CD1c-positive myeloid dendritic cell (primary cell): Measurements from ENCODE around the gene SYVN1.
A peak's percentile ranks its signal among the peaks of the same experiment; 100 is the strongest.
"Not testable (repeated sequence)": the region's sequence is repeated elsewhere in the genome, so short reads cannot be mapped to it uniquely, and the experiment has no call there.

ENCODE experiments used
- DNase-seq: peaks from one replicate; pipeline ENCODE4 v3.0.0-alpha.2; 2016; ENCODE audit errors: extremely low spot score

The SYVN1 gene

GRCh38 chr11:65127473-65128181 is 6.7 kb downstream of the SYVN1 start:
- no peak for DNase-seq

DNA sequence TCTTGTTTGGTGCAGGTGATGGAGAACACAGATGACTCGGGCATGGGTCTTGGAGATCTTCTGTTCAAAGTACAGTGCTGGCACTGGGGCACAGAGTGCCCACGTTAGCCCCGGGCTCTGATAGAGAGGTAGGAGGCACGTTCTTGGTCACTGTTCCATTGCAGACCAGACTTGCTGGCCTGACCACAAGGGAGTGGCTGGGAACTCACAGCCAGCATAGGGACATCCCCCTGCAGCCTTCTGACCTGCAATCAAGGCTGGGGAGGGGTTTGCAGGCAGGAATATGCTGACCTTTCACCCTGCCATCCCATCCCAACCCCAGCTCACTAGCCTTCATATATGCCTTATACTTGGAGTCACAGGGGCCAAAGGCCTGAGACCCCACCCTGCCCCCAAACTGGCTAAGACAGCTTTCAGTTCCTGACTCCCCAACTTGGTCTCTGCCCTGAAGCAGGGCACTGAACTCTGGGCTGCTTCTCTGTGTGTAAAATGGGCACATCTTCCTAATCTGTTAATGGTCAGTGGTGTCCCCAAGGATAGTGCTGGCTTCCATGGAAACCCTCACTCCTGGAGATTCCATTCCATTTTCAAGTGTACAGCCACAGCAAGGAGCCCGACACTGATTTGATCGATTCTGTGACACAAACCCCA is 7.6 kb downstream of the SYVN1 start:
- DNase-seq = no peak

DNA sequence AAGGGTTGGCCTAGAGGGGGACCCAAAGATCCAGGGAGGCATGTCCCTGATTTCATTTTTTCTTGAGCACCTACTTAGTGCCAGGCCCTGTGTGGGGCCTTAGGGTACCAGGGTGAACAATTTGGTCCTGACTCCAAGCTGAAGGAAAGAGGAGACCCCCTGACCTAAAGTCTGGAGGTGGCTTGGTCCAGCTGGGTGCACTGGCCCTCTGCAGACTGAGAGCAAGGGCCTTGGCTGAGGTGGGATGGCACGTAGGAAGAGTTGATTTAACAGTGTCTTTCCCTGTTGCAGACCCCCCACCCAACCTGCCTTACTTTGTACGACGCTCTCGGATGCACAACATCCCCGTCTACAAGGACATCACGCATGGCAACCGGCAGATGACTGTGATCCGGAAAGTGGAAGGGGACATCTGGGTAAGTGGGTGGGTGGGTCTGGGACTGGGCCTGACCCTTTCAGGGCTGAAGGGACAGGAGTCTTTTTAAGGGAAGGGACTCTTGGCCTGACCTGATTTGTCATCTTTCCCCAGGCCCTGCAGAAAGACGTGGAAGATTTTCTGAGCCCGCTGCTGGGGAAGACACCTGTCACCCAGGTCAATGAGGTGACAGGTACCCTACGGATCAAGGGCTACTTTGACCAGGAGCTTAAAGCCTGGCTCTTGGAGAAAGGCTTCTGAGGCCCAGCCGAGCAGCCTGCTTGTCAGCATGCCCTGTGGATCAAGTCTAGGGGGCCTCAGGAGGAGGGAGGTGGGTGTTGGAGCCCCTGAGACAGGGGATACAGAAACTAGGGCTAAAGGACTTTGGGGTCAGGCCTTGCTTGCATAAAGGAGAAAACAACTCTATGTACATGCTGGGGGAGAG is 8.9 kb downstream of the SYVN1 start:
- no peak for DNase-seq

- DNase-seq = no peak
Observed at GRCh38 chr11:65124480-65125196, 9.7 kb downstream of the SYVN1 start.

DNA sequence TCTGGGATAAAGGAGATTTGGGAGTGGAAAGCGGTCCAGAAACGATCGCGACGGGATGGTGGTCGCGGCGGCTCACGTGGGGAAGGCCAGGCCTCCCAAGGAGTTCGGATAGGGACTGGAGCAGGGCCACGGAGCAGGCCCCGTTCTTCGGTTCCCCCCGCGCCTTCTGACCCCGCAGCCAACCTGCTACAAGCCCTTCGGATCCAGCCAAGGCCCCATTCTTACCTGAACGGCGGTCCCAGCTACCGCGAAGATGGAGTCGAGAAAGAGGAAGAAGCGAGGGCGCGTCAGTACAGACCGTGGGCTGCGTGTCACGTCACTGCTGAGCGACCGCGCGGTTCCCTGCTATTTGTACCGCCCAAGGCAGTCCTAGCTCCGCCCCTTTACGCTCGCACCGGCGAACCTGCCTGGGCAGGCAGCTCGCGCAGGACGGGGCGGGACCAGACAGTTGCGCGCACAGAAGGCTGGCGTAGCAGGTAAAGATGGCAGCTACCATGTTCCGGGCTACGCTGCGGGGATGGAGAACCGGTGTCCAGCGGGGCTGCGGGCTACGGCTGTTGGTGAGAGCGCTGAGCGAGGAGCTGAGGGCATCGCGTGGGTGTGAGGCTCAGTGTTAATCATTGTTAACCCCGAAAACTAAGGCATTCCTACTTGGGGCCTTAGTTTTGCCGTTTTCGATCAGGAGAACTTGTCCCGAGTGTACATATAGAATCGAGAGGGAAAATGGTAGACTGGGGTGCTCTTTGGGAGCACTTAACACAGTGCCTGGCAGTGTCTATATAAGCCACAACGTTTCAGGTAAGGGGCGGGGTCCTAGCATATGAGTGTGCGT is 12.2 kb downstream of the SYVN1 start, which contains the start of the genes FAU and MRPL49:
Gene FAU, minus strand, starts transcription at position 270 of the 832 bp plus-strand sequence. CDS start 321 bp downstream, outside the sequence.
Gene MRPL49, plus strand, starts transcription at position 457 of the 832 bp plus-strand sequence. Its CDS starts 26 bp downstream, at position 483.
- DNase-seq = peak; percentile 99

DNA sequence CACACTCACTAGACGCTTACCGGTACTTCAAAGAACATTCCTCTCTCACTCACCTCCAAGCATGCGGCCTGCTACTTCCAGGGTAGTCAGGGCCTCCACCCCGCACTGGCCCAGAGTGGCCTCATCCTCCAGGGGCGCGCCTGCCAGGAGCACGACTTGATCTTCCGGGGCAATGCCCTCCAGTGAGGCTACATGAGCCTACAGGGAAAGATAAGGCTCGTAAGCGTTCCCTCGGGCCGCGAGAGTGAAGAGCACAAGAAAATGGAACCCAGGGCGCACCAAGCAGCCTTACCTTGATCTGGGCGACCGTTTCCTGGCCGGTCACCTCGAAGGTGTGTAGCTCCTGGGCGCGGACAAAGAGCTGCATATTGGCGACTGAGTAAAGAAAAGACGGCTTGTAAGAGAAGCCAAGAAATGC is 12.9 kb downstream of the SYVN1 start:
- no peak for DNase-seq

DNA sequence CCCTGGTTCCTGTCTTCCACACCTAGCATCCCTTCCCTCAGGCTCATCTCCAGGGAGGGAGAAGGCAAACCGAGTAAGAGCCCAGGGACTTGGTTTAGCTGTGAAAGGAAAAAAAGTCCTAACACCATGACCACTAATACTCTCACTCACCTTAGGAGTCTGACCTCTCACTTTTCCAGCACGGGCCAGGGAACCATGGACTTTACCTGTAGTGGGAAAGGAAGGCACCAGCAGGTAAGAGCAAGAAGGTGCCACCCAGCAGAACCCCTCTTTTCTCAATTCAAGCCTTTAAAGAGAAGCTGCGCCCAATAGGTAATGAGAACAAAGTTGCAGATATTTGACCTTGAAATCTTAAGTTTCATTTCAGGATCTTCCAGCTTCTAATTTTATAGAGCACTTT is 13.5 kb downstream of the SYVN1 start:
- no peak for DNase-seq

- DNase-seq = no peak
Observed at GRCh38 chr11:65119670-65119995, 14.7 kb downstream of the SYVN1 start.

- not testable (repeated sequence) for DNase-seq
Observed at GRCh38 chr11:65118891-65119669, 15.2 kb downstream of the SYVN1 start.

DNA sequence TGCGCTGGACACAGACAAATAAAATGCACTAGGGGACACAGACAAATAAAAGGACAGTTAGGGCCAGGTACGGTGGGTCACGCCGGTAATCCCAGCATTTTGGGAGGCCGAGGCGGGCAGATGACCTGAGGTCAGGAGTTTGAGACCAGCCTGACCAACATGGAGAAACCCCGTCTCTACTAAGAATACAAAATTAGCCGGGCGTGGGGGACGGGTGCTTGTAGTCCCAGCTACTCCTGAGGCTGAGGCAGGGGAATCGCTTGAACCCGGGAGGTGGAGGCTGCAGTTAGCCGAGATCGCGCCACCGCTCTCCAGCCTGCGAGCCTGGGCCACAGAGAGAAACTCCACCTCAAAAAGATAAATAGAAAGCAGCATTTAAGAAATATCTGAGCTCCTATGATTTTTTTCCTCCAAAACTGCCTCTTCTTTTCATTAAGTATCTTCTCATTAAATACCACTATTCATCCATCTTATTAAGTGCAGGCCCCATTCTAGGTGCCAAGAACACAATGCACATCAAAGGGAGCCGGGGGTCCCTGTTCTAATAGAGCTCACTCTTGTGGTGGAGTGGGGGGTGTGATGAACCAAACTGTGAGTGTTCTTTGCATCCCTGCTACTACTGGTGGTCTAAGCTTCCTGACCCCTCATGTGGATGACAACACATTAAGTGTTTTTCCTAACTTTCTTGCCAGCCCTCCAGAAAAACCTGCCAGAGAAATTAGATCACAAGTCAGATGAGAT is 16.1 kb downstream of the SYVN1 start:
- DNase-seq = no peak

DNA sequence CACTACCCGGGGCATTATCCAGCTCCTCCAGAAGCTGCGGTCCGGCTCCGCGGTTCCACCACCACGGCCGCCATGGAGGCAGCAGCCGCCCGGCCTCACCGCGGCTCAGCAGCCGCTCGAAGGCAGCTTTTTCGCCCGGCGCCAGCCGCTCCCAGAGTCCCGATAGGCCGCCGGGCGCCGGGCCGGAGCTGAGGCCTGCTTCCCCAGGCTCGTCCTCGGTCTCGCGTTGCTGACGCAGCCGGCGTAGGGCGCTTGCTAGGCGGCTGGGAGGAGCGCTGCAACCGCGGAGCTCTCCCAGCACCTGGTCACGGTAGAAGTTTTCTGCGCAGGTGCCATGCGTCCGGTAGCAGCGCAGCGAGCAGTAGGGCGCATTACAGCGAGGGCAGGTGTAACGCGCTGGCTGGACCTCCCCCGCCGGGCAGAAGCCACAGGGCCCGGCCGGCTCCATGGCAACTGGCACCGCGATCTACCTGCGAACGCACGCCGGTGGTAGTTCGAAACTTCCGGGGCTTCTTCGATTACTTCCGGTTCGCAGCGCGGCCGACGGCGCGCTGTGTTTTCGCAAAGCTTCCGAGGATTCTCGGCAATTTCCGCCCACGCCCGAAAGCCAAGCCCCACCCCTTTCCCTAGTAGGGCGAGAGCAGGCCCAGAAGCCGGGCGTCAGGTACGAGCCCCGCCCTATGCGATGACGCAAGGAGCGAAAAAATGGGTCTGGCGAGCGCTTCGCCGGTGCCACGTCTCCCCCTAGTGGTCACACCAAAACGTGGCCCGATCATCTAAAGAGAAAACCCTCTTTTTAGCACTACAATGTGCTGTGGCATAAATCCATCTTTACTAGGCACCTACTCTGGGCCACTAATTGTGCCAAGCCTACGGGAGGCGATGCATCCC is 16.9 kb downstream of the SYVN1 start, which contains the start of gene ZNHIT2:
Gene ZNHIT2, minus strand, starts transcription at position 496 of the 891 bp plus-strand sequence. Its CDS starts 48 bp downstream, at position 448.
- peak; percentile 100 for DNase-seq

DNA sequence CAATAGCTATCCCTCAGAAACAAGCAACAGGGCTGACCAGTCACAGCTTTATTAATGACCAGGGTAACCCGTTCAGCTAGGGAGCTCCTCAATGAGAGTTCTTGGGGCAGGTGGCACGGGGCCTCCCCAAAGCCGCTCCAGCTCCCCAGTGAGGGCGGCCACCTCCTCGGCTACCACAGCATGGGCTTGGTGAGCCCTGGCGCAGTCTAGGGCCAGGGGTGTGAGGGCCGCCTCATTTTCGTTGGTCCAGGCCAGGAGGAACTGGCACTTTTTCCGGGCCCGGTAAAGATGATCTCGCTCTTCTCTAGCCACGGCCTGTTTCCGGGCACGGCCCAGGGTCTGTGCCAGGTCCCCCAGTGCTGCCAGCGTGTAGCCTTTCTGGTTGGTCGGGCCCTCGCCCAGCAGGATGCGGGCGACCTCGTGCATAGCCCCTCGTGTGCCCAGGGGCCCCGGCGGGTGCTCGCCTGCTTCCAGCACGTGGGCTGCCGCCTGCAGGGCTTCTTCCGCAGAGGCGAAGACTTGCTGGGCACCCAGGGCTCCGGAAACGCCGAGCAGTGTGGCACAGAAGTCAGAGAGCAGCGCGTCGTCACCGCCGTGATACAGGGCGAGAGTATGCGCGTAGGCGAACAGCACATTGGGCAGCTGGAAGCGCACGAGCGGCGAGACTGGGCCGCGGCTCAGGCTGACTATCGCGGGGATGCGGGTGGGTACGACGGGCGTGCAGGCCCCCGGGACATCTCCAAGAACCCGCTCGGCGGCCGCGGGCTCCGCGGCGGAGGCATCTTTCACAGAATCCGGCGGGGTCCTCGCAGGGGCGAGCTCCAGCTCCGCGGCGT is 17.7 kb downstream of the SYVN1 start:
- peak; percentile 78 for DNase-seq

DNA sequence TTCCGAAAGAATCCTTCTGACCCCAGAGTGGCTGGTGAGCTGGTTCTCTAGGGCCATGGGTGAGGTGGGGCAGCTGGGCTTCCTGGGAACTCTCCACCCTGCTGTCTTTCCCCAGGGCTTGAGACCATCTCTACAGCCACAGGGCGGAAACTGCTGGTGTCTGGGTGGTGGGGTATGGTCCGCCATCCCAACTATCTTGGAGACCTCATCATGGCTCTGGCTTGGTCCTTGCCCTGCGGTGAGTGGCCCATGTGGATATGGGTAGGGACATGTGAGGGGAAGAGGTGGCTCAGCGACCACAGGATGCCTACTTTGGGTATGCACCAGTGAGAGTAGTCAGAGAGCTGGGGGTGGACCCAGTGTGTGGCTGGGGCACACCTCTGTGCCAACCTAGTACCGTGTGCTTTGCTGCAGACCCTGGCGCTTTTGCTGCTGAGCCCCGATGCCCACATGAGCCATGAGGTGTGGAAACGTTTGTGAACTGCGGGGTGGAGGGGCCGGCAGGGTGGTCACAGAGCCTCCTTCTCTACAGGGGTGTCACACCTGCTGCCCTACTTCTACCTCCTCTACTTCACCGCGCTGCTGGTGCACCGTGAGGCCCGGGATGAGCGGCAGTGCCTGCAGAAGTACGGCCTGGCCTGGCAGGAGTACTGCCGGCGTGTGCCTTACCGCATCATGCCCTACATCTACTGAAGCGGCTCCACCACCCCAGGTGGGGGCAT is 18.8 kb downstream of the SYVN1 start:
- no peak for DNase-seq

GRCh38 chr11:65114538-65115171 is 19.7 kb downstream of the SYVN1 start:
- DNase-seq = no peak

GRCh38 chr11:65113839-65114238 is 20.5 kb downstream of the SYVN1 start:
- DNase-seq = no peak

DNA sequence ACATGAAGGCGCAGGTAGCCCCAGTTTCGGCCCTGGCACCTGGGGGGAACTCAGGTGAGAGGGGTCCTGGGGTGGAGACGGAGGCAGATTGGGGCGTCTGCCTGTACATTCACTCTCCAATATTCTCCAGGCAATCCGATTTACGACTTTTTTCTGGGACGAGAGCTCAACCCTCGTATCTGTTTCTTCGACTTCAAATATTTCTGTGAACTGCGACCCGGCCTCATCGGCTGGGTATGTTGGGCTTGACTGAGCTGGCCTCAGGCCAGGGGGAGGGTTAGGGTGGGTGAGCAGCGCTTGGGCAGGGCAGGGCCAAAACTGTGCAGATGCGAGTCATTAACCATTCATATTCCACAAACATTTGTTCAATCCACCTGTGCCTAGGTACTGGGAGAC is 21.0 kb downstream of the SYVN1 start:
- DNase-seq = no peak
